B cell (primary cell): ENCODE measurements around the gene ATAD1. TPM values are rescaled to one million over a fixed set of nuclear protein-coding genes. Genes with fewer than 3 reads are reported as not detected.

ENCODE experiments used
- ATAC-seq: fragments of 200-7000 bp; cut with Tn5 transposase; one replicate; pipeline ENCODE4 v1.10.0; 2021; ENCODE audit warnings: low read depth, mild to moderate bottlenecking, moderate number of reproducible peaks, moderate library complexity
- CTCF ChIA-PET: fragments of 350-600 bp; sonication (Branson Sonifier 250); formaldehyde crosslinking; loops from one replicate; lab custom pipeline; 2021; ENCODE audit warnings: antibody characterized with exemption, inconsistent platforms; lab: Charles Lee
- POLR2A ChIA-PET: fragments of 350-600 bp; sonication (Branson Sonifier 250); formaldehyde crosslinking; loops from one replicate; lab custom pipeline; 2021; ENCODE audit warnings: antibody characterized with exemption; lab: Charles Lee
- DNase-seq: peaks from one replicate; pipeline ENCODE4 v3.0.0; 2013
- H2AFZ ChIP-seq: 2 replicates; pipeline ENCODE4 v1.6.1; 2012; ENCODE audit warnings: mild to moderate bottlenecking, low read depth, low read length; ENCODE audit not compliant: insufficient read depth, poor library complexity, severe bottlenecking
- H3K27ac ChIP-seq, 2 donors: 1 replicate in 1 of 2; 2 replicates in 1 of 2; pipeline ENCODE4 v1.5.1; 2012 to 2013; ENCODE audit warnings: low read length in 2 of 2, mild to moderate bottlenecking in 2 of 2, moderate library complexity in 1 of 2
- H3K27me3 ChIP-seq, 4 experiments: fragments of 200-600 bp in 1 of 4; sonication (generic) in 1 of 4; replicated peaks in 1 of 4; 1 replicate in 2 of 4; 2 replicates in 2 of 4; pipeline versions ENCODE4 v1.6.1 to v1.7.0; 2013 to 2016; ENCODE audit warnings: low read length in 3 of 4, mild to moderate bottlenecking in 2 of 4, mixed read lengths in 1 of 4, moderate library complexity in 1 of 4; ENCODE audit not compliant: insufficient read depth in 4 of 4, control insufficient read depth in 3 of 4; ENCODE audit errors: control extremely low read depth in 1 of 4
- H3K36me3 ChIP-seq, 2 experiments: replicated peaks in 1 of 2; 1 replicate in 1 of 2; 2 replicates in 1 of 2; pipeline versions ENCODE4 v1.6.1 to v1.7.1; 2013; ENCODE audit warnings: low read length in 1 of 2; ENCODE audit not compliant: insufficient read depth in 2 of 2, control insufficient read depth in 1 of 2; ENCODE audit errors: control extremely low read depth in 1 of 2, extremely low read depth in 1 of 2
- H3K4me1 ChIP-seq, 2 donors: fragments of 200-600 bp in 1 of 2; sonication (generic) in 1 of 2; 1 replicate in 1 of 2; 2 replicates in 1 of 2; pipeline versions ENCODE4 v1.5.1 to v1.6.1; 2013 to 2017; ENCODE audit warnings: low read length in 2 of 2; ENCODE audit not compliant: control insufficient read depth in 2 of 2, insufficient read depth in 2 of 2
- H3K4me2 ChIP-seq: replicated peaks from 2 replicates; pipeline ENCODE3; 2012; ENCODE audit warnings: mild to moderate bottlenecking, low read depth, low read length; ENCODE audit not compliant: poor library complexity, severe bottlenecking
- H3K4me3 ChIP-seq, 5 experiments: fragments of 200-600 bp in 1 of 5; sonication (generic) in 1 of 5; 1 replicate in 3 of 5; 2 replicates in 2 of 5; pipeline versions ENCODE4 v1.5.1 to v1.7.0; 2011 to 2016; ENCODE audit warnings: low read length in 4 of 5, mild to moderate bottlenecking in 4 of 5, low read depth in 2 of 5, control low read depth in 1 of 5, moderate library complexity in 1 of 5; ENCODE audit not compliant: insufficient read depth in 1 of 5; ENCODE audit errors: control extremely low read depth in 1 of 5, extremely low read depth in 1 of 5
- H3K79me2 ChIP-seq: fragments of 200-600 bp; sonication (generic); one replicate; pipeline ENCODE4 v1.6.0; 2016; ENCODE audit warnings: low read length; ENCODE audit not compliant: control insufficient read depth, insufficient read depth
- H3K9ac ChIP-seq: fragments of 200-600 bp; sonication (generic); 2 replicates; pipeline ENCODE4 v1.6.1; 2017; ENCODE audit warnings: mild to moderate bottlenecking, low read length, moderate library complexity
- H3K9me3 ChIP-seq, 3 donors: one replicate each; pipeline versions ENCODE4 v1.6.1 to v1.7.1; 2013; ENCODE audit warnings: low read length in 2 of 3; ENCODE audit not compliant: control insufficient read depth in 2 of 3, insufficient read depth in 1 of 3; ENCODE audit errors: control extremely low read depth in 1 of 3
- H4K20me1 ChIP-seq: 2 replicates; pipeline ENCODE4 v1.6.0; 2012; ENCODE audit warnings: mild to moderate bottlenecking, low read length; ENCODE audit not compliant: insufficient read depth, control insufficient read depth, poor library complexity, severe bottlenecking
- H3K27ac Mint-ChIP-seq: one replicate; pipeline ENCODE4 v1.8.0; 2021; ENCODE audit warnings: mixed read lengths
- H3K27me3 Mint-ChIP-seq: one replicate; pipeline ENCODE4 v1.8.0; 2021; ENCODE audit warnings: mixed read lengths
- H3K4me1 Mint-ChIP-seq: one replicate; pipeline ENCODE4 v1.8.0; 2021; ENCODE audit warnings: mixed read lengths
- H3K4me3 Mint-ChIP-seq: one replicate; pipeline ENCODE4 v1.8.0; 2021; ENCODE audit warnings: mixed read lengths
- H3K9me3 Mint-ChIP-seq: one replicate; pipeline ENCODE4 v1.8.0; 2022; ENCODE audit warnings: mixed read lengths; ENCODE audit not compliant: insufficient read depth
- CTCF ChIP-seq: fragments of 200-600 bp; IDR thresholded peaks from one replicate; pipeline ENCODE4 v1.8.0; 2022; ENCODE audit warnings: antibody characterized with exemption, mild to moderate bottlenecking
- EZH2 ChIP-seq: IDR thresholded peaks from 2 replicates; pipeline ENCODE4 v1.6.1; 2012; ENCODE audit warnings: borderline replicate concordance, low read depth, mild to moderate bottlenecking, moderate library complexity, low read length; ENCODE audit not compliant: insufficient read depth, poor library complexity, severe bottlenecking
- WGBS: methylation state at CpG from one replicate; pipeline ENCODE4 v1.1.5; 2013; ENCODE audit warnings: missing lambda C conversion rate; ENCODE audit not compliant: insufficient coverage; 5-methylcytosine and 5-hydroxymethylcytosine counted together
- intact Hi-C: fragments of 100-400 bp; cut with micrococcal nuclease; formaldehyde crosslinking; loops from one replicate; pipeline ENCODE4 v1.10.0; 2022
- polyA plus RNA-seq: library from polyadenylated mRNA; depleted of rRNA; stranded (reverse); fragments of >200 nt; gene quantifications from 2 replicates; pipeline ENCODE4 v1.2.3, GENCODE V29; 2012
- total RNA-seq, 2 donors: library from RNA; stranded (reverse); fragments of 120-200 nt in 1 of 2; gene quantifications; 1 replicate in 1 of 2; 2 replicates in 1 of 2; pipeline versions ENCODE4 v1.2.3 to v1.2.4, GENCODE V29; 2013 to 2022

The ATAD1 gene
- total and polyA plus RNA-seq, 2 donors (not counting 1 experiment from before 2014, with no cell fraction given), result 6.1 to 44.9 TPM

GRCh38 chr10:87862679-87863052, 44.6 kb upstream of the ATAD1 start:
- peak; percentile 15 for ATAC-seq
- Histone ChIP-seq H3K79me2 (peaks cover 38% of the 10 kb centered on the region), H2AFZ (peak overlapping the region; percentile 89), H3K4me3 (peak overlapping the region; percentile 87 to 99 (median 99)), H3K9ac (peak overlapping the region; percentile 72), H3K36me3 (no peaks in the 10 kb centered on the region), H3K27ac (peak overlapping the region; percentile 79 to 84), H4K20me1 (no peaks in the 10 kb centered on the region), H3K27me3 (no peaks in the 10 kb centered on the region), H3K4me1 (peaks cover 20% of the 10 kb centered on the region in 2 donors), H3K9me3 (no peaks in the 10 kb centered on the region), H3K4me2 (peak overlapping the region; percentile 85)
- TF ChIP-seq EZH2 (no peak), CTCF (no peak)
- CTCF ChIA-PET, result interaction anchor here (0.6 to 11.5 kb wide), 14 partner anchors 9 to 720 kb away, joined by 3 to 241 read pairs (median 10); partner anchors contain the start of genes ATAD1 and RNLS
- intact Hi-C loops, result loop anchor here (1.0 to 5.0 kb wide), 7 partner anchors 44 to 1390 kb away; partner anchors contain the start of genes ATAD1, LIPA and STAMBPL1
- Mint-ChIP-seq H3K27me3 (no peaks in the 10 kb centered on the region), H3K4me3 (peak overlapping the region; percentile 98), H3K27ac (peak overlapping the region; percentile 98), H3K9me3 (no peaks in the 10 kb centered on the region), H3K4me1 (peaks cover 39% of the 10 kb centered on the region)
- POLR2A ChIA-PET, result interaction anchor here (1.0 to 3.0 kb wide), 13 partner anchors 44 to 1039 kb away, joined by 3 to 77 read pairs (median 5); partner anchors contain the start of genes ATAD1, RNLS and STAMBPL1
- DNase-seq, result no peak
- WGBS, result 0% methylated on average over 18 of the region's 21 CpGs

GRCh38 chr10:87861953-87862678, 44.1 kb upstream of the ATAD1 start:
- Mint-ChIP-seq H3K4me3 (peak overlapping the region; percentile 98), H3K27ac (peak overlapping the region; percentile 98), H3K27me3 (no peaks in the 10 kb centered on the region), H3K4me1 (peaks cover 35% of the 10 kb centered on the region), H3K9me3 (no peaks in the 10 kb centered on the region)
- peaks cover 16 to 20% of the 10 kb centered on the region in 2 donors for H3K4me1 ChIP-seq
- H4K20me1 ChIP-seq, result no peaks in the 10 kb centered on the region
- peak; percentile 98 for DNase-seq
- H3K4me2 ChIP-seq, result peak overlapping the region; percentile 85
- ATAC-seq, result peak; percentile 66
- no peaks in the 10 kb centered on the region for H3K36me3 ChIP-seq
- peaks cover 33% of the 10 kb centered on the region for H3K79me2 ChIP-seq
- H3K9me3 ChIP-seq, result no peaks in the 10 kb centered on the region
- H3K27ac ChIP-seq, result peak overlapping the region; percentile 79 to 84
- intact Hi-C loops, result loop anchor here (1.0 to 5.0 kb wide), 8 partner anchors 44 to 1390 kb away; partner anchors contain the start of genes ATAD1, LIPA and STAMBPL1
- H3K9ac ChIP-seq, result peak overlapping the region; percentile 72
- under 1% methylated on average over 55 of the region's 57 CpGs for WGBS
- H3K27me3 ChIP-seq, result no peaks in the 10 kb centered on the region
- H3K4me3 ChIP-seq, result peak overlapping the region; percentile 87 to 99 (median 99)
- ChIA-PET POLR2A (interaction anchor here (0.6 to 3.0 kb wide), 16 partner anchors 44 to 1040 kb away, joined by 3 to 77 read pairs (median 4); partner anchors contain the start of genes ATAD1, GLUD1, RNLS and SHLD2), CTCF (interaction anchor here (0.8 to 11.5 kb wide), 16 partner anchors 10 to 721 kb away, joined by 3 to 241 read pairs (median 6); partner anchors contain the start of genes ATAD1 and RNLS)
- H2AFZ ChIP-seq, result peak overlapping the region; percentile 89
- TF ChIP-seq EZH2, result no peak
- no peak for TF ChIP-seq CTCF
